Tibial nerve (tissue), 4 donors: ENCODE measurements around the gene RPL28.

Source experiments
- CTCF ChIP-seq, 5 experiments: fragments of 200-600 bp in 3 of 5; fragments of 450-650 bp in 2 of 5; sonication (generic) in 3 of 5; IDR thresholded peaks; one replicate each; pipeline ENCODE4 v1.5.1; 2016 to 2019; ENCODE audit warnings: antibody characterized with exemption in 5 of 5, mild to moderate bottlenecking in 3 of 5, moderate library complexity in 2 of 5
- EP300 ChIP-seq, 2 donors: sonication (generic); formaldehyde crosslinking; IDR thresholded peaks; one replicate each; pipeline ENCODE4 v1.6.1; 2017; ENCODE audit warnings: antibody characterized with exemption in 2 of 2, mild to moderate bottlenecking in 1 of 2

GRCh38 chr19:55383279-55384130, 2.2 kb upstream of the RPL28 start:
- TF ChIP-seq CTCF (IDR thresholded peaks at IDR 0.05) (peak in 4 of 5 experiments; percentile 16 to 68 (median 48)), EP300 (IDR thresholded peaks at IDR 0.05) (peak in 1 of 2 donors; percentile 31)
